Gastrocnemius medialis (tissue), 4 donors: ENCODE results near the gene LINC00237.

Source experiments
- POLR2A ChIP-seq, 2 donors: fragments of 450-650 bp; IDR thresholded peaks; one replicate each; pipeline ENCODE4 v1.6.1; 2017; ENCODE audit warnings: antibody characterized with exemption in 2 of 2, mild to moderate bottlenecking in 2 of 2, moderate library complexity in 2 of 2
- TF ChIP-seq, protein P1 (sequence below), 5 experiments: fragments of 450-650 bp in 3 of 5; fragments of 200-600 bp in 2 of 5; sonication (generic) in 2 of 5; IDR thresholded peaks in 4 of 5; conservative IDR thresholded peaks in 1 of 5; 1 replicate in 4 of 5; 2 replicates in 1 of 5; pipeline ENCODE4 v1.5.1; 2016 to 2019; ENCODE audit warnings: antibody characterized with exemption in 5 of 5, mild to moderate bottlenecking in 3 of 5, moderate library complexity in 3 of 5

DNA sequence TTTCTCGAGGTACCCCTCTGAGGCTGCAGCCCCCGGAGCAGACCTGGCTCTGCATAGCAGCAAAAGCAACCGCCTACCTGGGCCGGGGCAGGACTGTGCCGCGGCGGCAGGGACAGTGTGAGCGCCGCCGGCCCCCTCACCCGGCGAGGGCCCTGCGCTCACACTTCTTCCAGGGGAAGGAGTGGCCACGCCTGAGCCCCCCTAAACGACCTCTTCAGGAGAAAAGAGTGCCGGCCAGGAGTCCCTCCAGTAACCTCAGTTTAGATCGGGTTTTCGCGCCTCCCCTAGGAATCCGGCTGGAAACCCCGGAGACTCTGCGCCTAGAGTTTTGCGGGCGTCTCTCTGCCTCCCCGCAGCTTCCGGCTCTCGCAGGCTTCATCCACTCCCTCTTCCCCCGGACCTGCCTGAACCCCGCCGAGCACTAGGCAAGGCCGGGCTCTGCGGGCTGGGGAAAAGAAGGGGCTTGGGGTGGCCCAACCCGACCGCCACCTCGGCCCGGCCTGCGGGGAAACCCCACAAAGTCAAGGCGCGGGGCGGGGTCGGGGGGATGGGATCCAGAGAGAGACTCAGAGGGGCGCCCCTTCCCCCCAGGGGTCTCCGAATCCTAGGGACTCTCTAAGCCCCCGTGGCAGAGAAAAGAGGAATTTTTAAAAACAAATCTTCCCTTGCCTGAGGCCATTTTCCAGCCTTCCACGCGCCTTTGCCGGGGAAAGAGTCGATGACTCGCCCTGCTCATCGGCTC, 558 bp downstream of the LINC00237 start:
- TF ChIP-seq, protein P1, sequence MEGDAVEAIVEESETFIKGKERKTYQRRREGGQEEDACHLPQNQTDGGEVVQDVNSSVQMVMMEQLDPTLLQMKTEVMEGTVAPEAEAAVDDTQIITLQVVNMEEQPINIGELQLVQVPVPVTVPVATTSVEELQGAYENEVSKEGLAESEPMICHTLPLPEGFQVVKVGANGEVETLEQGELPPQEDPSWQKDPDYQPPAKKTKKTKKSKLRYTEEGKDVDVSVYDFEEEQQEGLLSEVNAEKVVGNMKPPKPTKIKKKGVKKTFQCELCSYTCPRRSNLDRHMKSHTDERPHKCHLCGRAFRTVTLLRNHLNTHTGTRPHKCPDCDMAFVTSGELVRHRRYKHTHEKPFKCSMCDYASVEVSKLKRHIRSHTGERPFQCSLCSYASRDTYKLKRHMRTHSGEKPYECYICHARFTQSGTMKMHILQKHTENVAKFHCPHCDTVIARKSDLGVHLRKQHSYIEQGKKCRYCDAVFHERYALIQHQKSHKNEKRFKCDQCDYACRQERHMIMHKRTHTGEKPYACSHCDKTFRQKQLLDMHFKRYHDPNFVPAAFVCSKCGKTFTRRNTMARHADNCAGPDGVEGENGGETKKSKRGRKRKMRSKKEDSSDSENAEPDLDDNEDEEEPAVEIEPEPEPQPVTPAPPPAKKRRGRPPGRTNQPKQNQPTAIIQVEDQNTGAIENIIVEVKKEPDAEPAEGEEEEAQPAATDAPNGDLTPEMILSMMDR (IDR thresholded peaks at IDR 0.05 in 4 of 5, conservative IDR thresholded peaks at IDR 0.05 in 1 of 5) = no peak
- TF ChIP-seq POLR2A (IDR thresholded peaks at IDR 0.05) = no peak
